Keratinocyte (primary cell): Measurements from ENCODE around the gene TPM4. TPM values are rescaled to one million over a fixed set of nuclear protein-coding genes. Genes with fewer than 3 reads are reported as not detected.

Source experiments
- DNase-seq: peaks from one replicate; pipeline ENCODE4 v3.0.0-alpha.2; 2011; ENCODE audit warnings: low read depth, missing footprints, low spot score
- FAIRE-seq: peaks from 2 replicates; lab custom pipeline; 2011; peaks lifted over from hg19 to GRCh38; lab: Jason Lieb, UNC
- H2AFZ ChIP-seq: 2 replicates; pipeline ENCODE4 v1.6.0; 2012; ENCODE audit warnings: low read length, control low read depth, inconsistent platforms; ENCODE audit not compliant: control insufficient read depth
- H3K27ac ChIP-seq: 2 replicates; pipeline ENCODE4 v1.5.1; 2011; ENCODE audit warnings: low read length; ENCODE audit not compliant: control insufficient read depth, insufficient read depth
- H3K27me3 ChIP-seq: 3 replicates; pipeline ENCODE4 v1.6.0; 2011; ENCODE audit warnings: low read length; ENCODE audit not compliant: control insufficient read depth, insufficient read depth; ENCODE audit errors: extremely low read depth
- H3K36me3 ChIP-seq, 2 experiments: 2 replicates in 1 of 2; 3 replicates in 1 of 2; pipeline ENCODE4 v1.5.1; 2011; ENCODE audit warnings: low read length in 2 of 2, mild to moderate bottlenecking in 1 of 2; ENCODE audit not compliant: control insufficient read depth in 2 of 2, insufficient read depth in 2 of 2; ENCODE audit errors: extremely low read depth in 1 of 2
- H3K4me1 ChIP-seq: 3 replicates; pipeline ENCODE4 v1.5.1; 2011; ENCODE audit warnings: low read length; ENCODE audit not compliant: control insufficient read depth, insufficient read depth; ENCODE audit errors: extremely low read depth
- H3K4me2 ChIP-seq: 3 replicates; pipeline ENCODE4 v1.6.0; 2011; ENCODE audit warnings: low read depth, low read length; ENCODE audit not compliant: control insufficient read depth, insufficient read depth; ENCODE audit errors: extremely low read depth
- H3K4me3 ChIP-seq, 3 experiments: fragments of 200-600 bp in 1 of 3; sonication (generic) in 1 of 3; 2 replicates in 2 of 3; 3 replicates in 1 of 3; pipeline ENCODE4 v1.5.1; 2011 to 2016; ENCODE audit warnings: low read length in 3 of 3, mild to moderate bottlenecking in 3 of 3, control low read depth in 2 of 3, inconsistent platforms in 1 of 3, low read depth in 1 of 3, mixed read lengths in 1 of 3, mixed run types in 1 of 3, moderate library complexity in 1 of 3; ENCODE audit not compliant: control insufficient read depth in 2 of 3, insufficient read depth in 2 of 3; ENCODE audit errors: extremely low read depth in 1 of 3
- H3K79me2 ChIP-seq: 2 replicates; pipeline ENCODE4 v1.6.0; 2012; ENCODE audit warnings: low read length; ENCODE audit not compliant: control insufficient read depth, insufficient read depth
- H3K9ac ChIP-seq: 3 replicates; pipeline ENCODE4 v1.6.0; 2011; ENCODE audit warnings: low read length; ENCODE audit not compliant: control insufficient read depth, insufficient read depth; ENCODE audit errors: extremely low read depth
- H3K9me1 ChIP-seq: 3 replicates; pipeline ENCODE4 v1.6.0; 2011; ENCODE audit warnings: low read length; ENCODE audit not compliant: control insufficient read depth, insufficient read depth; ENCODE audit errors: extremely low read depth
- H3K9me3 ChIP-seq: 2 replicates; pipeline ENCODE4 v1.5.1; 2012; ENCODE audit warnings: low read depth, low read length; ENCODE audit not compliant: control insufficient read depth
- H4K20me1 ChIP-seq: 3 replicates; pipeline ENCODE4 v1.6.0; 2011; ENCODE audit warnings: low read length; ENCODE audit not compliant: control insufficient read depth, insufficient read depth; ENCODE audit errors: extremely low read depth
- EZH2 ChIP-seq: IDR thresholded peaks from one replicate; pipeline ENCODE4 v1.6.1; 2012; ENCODE audit warnings: inconsistent platforms, mild to moderate bottlenecking, low read length, moderate library complexity
- dilution Hi-C: fragments of 300-500 bp; cut with MboI; formaldehyde crosslinking; loops from one replicate; pipeline ENCODE4 v1.7.0; 2020; ENCODE audit warnings: low sequenced_read_pairs; ENCODE audit not compliant: extremely low pct_ligation_motif_present
- polyA plus RNA-seq, 5 experiments: library from polyadenylated mRNA; depleted of rRNA in 3 of 5; stranded (reverse) in 3 of 5; stranded (forward) in 1 of 5; unstranded in 1 of 5; fragments of >200 nt; gene quantifications; 1 replicate in 1 of 5; 2 replicates in 3 of 5; 3 replicates in 1 of 5; pipeline versions ENCODE4 v1.2.1 to v1.2.3, GENCODE V29; 2011 to 2012; ENCODE audit warnings: missing spikeins in 2 of 5, low read depth in 1 of 5, low replicate concordance in 1 of 5
- TF ChIP-seq, protein P1 (sequence below), 3 experiments: IDR thresholded peaks in 1 of 3; conservative IDR thresholded peaks in 1 of 3; optimal IDR thresholded peaks in 1 of 3; 2 replicates in 2 of 3; 3 replicates in 1 of 3; pipeline versions ENCODE3 to v1.5.1; 2011; ENCODE audit warnings: low read length in 3 of 3, mild to moderate bottlenecking in 3 of 3, moderate library complexity in 2 of 3, control low read depth in 1 of 3, inconsistent platforms in 1 of 3; ENCODE audit not compliant: insufficient read depth in 2 of 3; ENCODE audit errors: extremely low read depth in 1 of 3

TPM4 gene
- polyA plus RNA-seq, 1 donor (not counting 4 experiments of a cell fraction or from before 2014, with no cell fraction given) = 646 TPM

DNA sequence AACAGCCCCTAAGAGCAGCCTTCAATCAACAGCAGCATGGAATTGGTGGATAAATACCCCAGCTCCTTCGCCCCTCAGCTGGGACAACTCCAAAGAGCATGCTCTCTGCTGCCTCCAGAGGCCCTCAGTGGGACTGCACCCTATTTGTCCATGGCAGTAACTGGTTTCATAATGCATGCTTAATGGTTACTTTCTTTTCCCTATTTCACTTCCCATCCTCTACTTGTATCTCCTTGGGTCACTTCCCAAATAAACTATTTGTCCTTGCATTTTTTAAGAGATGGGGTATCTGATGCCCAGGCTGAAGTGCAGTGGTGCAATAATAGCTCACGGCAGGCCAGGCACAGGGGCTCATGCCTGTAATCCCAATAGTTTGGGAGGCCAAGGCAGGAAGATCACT is 13.5 kb upstream of the TPM4 start:
- Histone ChIP-seq H3K9me3 (no peaks in the 10 kb centered on the region), H3K9me1 (no peaks in the 10 kb centered on the region), H3K27ac (no peak overlapping the region), H3K4me1 (peaks cover 12% of the 10 kb centered on the region), H3K27me3 (no peaks in the 10 kb centered on the region), H3K4me3 (no peak overlapping the region), H3K9ac (no peak overlapping the region), H4K20me1 (no peaks in the 10 kb centered on the region), H3K79me2 (peaks cover 7% of the 10 kb centered on the region), H3K4me2 (no peak overlapping the region), H2AFZ (no peak overlapping the region), H3K36me3 (no peaks in the 10 kb centered on the region)
- dilution Hi-C loops = no loop called here
- FAIRE-seq = peak; percentile 89
- DNase-seq = no peak
- TF ChIP-seq, protein P1, sequence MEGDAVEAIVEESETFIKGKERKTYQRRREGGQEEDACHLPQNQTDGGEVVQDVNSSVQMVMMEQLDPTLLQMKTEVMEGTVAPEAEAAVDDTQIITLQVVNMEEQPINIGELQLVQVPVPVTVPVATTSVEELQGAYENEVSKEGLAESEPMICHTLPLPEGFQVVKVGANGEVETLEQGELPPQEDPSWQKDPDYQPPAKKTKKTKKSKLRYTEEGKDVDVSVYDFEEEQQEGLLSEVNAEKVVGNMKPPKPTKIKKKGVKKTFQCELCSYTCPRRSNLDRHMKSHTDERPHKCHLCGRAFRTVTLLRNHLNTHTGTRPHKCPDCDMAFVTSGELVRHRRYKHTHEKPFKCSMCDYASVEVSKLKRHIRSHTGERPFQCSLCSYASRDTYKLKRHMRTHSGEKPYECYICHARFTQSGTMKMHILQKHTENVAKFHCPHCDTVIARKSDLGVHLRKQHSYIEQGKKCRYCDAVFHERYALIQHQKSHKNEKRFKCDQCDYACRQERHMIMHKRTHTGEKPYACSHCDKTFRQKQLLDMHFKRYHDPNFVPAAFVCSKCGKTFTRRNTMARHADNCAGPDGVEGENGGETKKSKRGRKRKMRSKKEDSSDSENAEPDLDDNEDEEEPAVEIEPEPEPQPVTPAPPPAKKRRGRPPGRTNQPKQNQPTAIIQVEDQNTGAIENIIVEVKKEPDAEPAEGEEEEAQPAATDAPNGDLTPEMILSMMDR (optimal IDR thresholded peaks at IDR 0.05 in 1 of 3, IDR thresholded peaks at IDR 0.05 in 1 of 3, conservative IDR thresholded peaks at IDR 0.05 in 1 of 3; ENCODE audit: extremely low read depth in 1 of 3, insufficient read depth in 2 of 3, low read length in 3 of 3) = peak; percentile 87 to 98 (median 95)
- TF ChIP-seq EZH2 = no peak

DNA sequence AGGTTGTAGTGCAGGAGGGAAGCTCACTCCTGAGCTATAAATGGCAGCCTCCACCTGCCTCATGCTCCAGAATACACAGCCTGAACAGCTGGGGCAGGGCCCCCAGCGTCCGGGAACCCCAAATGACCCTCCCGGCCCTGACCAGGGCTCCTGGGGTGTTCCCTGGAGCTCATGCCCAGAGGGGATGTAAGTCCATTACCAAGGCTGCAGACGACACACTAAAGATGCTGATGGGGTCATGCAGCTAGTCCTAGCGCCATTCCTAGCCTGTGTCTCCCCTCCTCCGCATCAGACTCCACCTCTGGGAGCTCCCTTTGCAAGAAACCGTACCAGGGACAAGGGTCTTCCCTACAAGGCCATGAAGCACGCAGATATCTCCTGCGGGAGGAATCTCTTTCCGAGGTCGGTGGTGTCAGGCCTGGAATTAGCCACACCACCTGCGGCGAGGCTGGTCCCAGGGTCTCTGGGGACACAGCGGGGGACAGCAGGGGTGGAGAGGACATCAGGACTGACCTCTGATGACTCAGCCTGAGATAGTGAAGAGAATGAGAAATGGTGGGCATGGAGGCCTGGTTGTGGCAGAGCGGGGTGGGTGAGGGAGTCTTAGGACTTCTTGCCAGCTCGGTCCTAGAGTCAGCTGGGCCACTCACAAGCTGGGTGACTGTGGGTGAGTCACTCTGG is 11.9 kb upstream of the TPM4 start:
- Histone ChIP-seq H3K4me1 (peaks cover 18% of the 10 kb centered on the region), H3K9ac (no peak overlapping the region), H4K20me1 (no peaks in the 10 kb centered on the region), H3K27me3 (no peaks in the 10 kb centered on the region), H3K27ac (no peak overlapping the region), H3K36me3 (no peaks in the 10 kb centered on the region), H3K9me1 (peaks cover 4% of the 10 kb centered on the region), H3K4me2 (no peak overlapping the region), H3K9me3 (no peaks in the 10 kb centered on the region), H2AFZ (no peak overlapping the region), H3K4me3 (no peak overlapping the region), H3K79me2 (peaks cover 22% of the 10 kb centered on the region)
- dilution Hi-C loops = no loop called here
- no peak for FAIRE-seq
- TF ChIP-seq, protein P1 (optimal IDR thresholded peaks at IDR 0.05 in 1 of 3, IDR thresholded peaks at IDR 0.05 in 1 of 3, conservative IDR thresholded peaks at IDR 0.05 in 1 of 3; ENCODE audit: extremely low read depth in 1 of 3, insufficient read depth in 2 of 3, low read length in 3 of 3) = no peak
- no peak for TF ChIP-seq EZH2
- DNase-seq = no peak
